Thymus (tissue), 11 donors: Measurements from ENCODE around the gene ENPP4. TPM values are rescaled to one million over a fixed set of nuclear protein-coding genes. Genes with fewer than 3 reads are reported as not detected.

Experiments
- DNase-seq, 9 donors: peaks; one replicate each; pipeline ENCODE4 v3.0.0-alpha.2; 2013; ENCODE audit warnings: low spot score in 9 of 9, low read depth in 6 of 9, missing footprints in 1 of 9
- H3K27ac ChIP-seq, 2 donors: one replicate each; pipeline ENCODE4 v1.5.1; 2013; ENCODE audit warnings: control low read depth in 1 of 2, low read depth in 1 of 2, low read length in 1 of 2, mild to moderate bottlenecking in 1 of 2, moderate library complexity in 1 of 2
- H3K27me3 ChIP-seq, 2 donors: one replicate each; pipeline ENCODE4 v1.5.1; 2013; ENCODE audit warnings: low read length in 1 of 2; ENCODE audit not compliant: control insufficient read depth in 2 of 2, insufficient read depth in 1 of 2
- H3K36me3 ChIP-seq, 2 donors: one replicate each; pipeline ENCODE4 v1.5.1; 2013; ENCODE audit warnings: low read length in 1 of 2, mild to moderate bottlenecking in 1 of 2, moderate library complexity in 1 of 2; ENCODE audit not compliant: control insufficient read depth in 2 of 2, insufficient read depth in 2 of 2
- H3K4me1 ChIP-seq, 2 donors: one replicate each; pipeline ENCODE4 v1.5.1; 2013; ENCODE audit warnings: low read length in 2 of 2; ENCODE audit not compliant: control insufficient read depth in 2 of 2, insufficient read depth in 2 of 2
- H3K4me3 ChIP-seq, 2 donors: one replicate each; pipeline ENCODE4 v1.5.1; 2013; ENCODE audit warnings: low read length in 2 of 2, control low read depth in 1 of 2, mild to moderate bottlenecking in 1 of 2
- H3K9me3 ChIP-seq, 2 donors: one replicate each; pipeline ENCODE4 v1.5.1; 2013; ENCODE audit warnings: low read length in 1 of 2, mild to moderate bottlenecking in 1 of 2; ENCODE audit not compliant: control insufficient read depth in 2 of 2, insufficient read depth in 1 of 2
- WGBS: extraction: QIAGEN DNeasy Blood & Tissue Kit; methylation state at CpG from one replicate; pipeline ENCODE4 v1.1.7; 2013; 5-methylcytosine and 5-hydroxymethylcytosine counted together
- polyA plus RNA-seq: library from polyadenylated mRNA; stranded (reverse); fragments of 200-250 nt; gene quantifications from one replicate; pipeline ENCODE4 v1.2.3, GENCODE V29; 2013
- total RNA-seq: library from RNA; stranded (reverse); fragments of 120-200 nt; gene quantifications from one replicate; pipeline ENCODE4 v1.2.4, GENCODE V29; 2013
- donor health status: healthy.

ENPP4 gene
- total and polyA plus RNA-seq, 2 donors: 13.6 to 18.1 TPM

DNA sequence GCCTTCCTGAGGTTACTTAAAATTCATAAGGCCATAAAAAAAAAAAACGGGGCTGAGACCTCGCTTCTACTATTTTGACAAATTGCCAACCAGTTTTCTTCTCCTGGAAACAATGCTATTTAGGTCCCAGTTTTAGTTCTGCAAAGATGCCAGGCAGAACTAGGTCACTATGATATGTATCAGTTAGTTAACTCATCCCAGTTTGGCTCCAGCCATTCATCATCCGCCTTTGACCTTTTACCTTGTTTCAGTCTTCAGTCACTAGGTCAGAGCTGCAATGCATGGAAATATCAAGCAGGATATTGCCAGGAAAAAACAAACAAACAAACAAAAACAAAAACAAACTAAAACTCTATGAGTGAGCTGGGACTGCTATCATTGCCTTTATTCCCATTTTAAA lies 29.8 kb upstream of the ENPP4 start:
- no peaks in the 10 kb centered on the region for H3K36me3 ChIP-seq
- H3K4me3 ChIP-seq: no peak overlapping the region
- no peaks in the 10 kb centered on the region for H3K4me1 ChIP-seq
- DNase-seq: no peak
- WGBS: 94% methylated on average over 3 of the region's 3 CpGs
- H3K9me3 ChIP-seq: peaks cover under 1 to 1% of the 10 kb centered on the region in 2 donors
- no peak overlapping the region for H3K27ac ChIP-seq
- H3K27me3 ChIP-seq: no peaks in the 10 kb centered on the region

DNA sequence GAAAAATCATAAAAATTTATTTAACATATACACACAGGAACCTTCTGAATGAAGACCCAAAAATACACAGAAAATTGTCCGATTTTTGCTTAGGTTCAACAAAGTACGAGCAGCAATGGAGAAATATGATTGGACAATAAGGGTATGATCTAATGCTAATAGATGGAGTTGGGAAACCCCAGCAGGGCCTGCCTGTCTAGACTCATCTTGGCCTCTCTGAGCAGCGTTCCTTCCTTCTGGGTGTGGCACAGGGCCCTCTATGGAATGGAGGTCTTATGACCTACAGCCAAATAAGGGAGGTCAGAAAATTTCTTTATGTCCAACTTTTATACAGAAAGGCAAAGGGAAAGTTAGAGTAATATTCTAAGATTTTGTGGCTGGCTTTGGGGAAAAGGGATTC lies 27.7 kb upstream of the ENPP4 start:
- no peak overlapping the region for H3K27ac ChIP-seq
- H3K27me3 ChIP-seq: no peaks in the 10 kb centered on the region
- H3K4me3 ChIP-seq: no peak overlapping the region
- 96% methylated on average over 3 of the region's 3 CpGs for WGBS
- H3K36me3 ChIP-seq: no peaks in the 10 kb centered on the region
- H3K9me3 ChIP-seq: peaks cover 0 to under 1% of the 10 kb centered on the region in 2 donors
- no peak for DNase-seq
- no peaks in the 10 kb centered on the region for H3K4me1 ChIP-seq

- Histone ChIP-seq H3K27me3 (no peaks in the 10 kb centered on the region), H3K9me3 (peaks cover 0 to 3% of the 10 kb centered on the region in 2 donors), H3K4me3 (no peak overlapping the region), H3K27ac (peak overlapping the region in 1 of 2 donors; percentile 50), H3K4me1 (no peaks in the 10 kb centered on the region), H3K36me3 (no peaks in the 10 kb centered on the region)
- peak in 1 of 9 donors; percentile 30 for DNase-seq
These were observed 26.2 kb upstream of the ENPP4 start for GRCh38 chr6:46103441-46104115.

GRCh38 chr6:46104209-46104608 lies 25.6 kb upstream of the ENPP4 start:
- peak in 1 of 9 donors; percentile 17 for DNase-seq
- H3K27me3 ChIP-seq: no peaks in the 10 kb centered on the region
- WGBS: 76% methylated on average over 3 of the region's 3 CpGs

DNA sequence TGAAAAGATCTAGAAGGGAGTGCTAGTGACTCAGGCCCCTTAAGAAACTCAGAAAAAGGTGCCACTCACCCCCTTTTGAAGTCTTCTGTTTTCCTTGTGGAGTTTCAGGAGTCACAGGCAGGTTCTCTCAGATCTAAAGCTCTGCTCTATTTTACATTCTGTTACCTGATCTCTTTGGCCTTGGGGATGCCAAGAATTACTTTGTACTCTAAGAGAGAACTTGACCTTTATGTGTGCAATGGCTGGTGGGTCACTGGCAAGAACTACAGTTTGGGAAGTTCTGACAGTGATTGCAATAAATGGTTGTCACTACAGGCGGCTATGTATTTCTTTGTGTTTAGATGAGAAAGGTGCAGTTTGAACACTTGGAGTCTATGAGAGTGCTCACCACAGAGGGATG lies 24.2 kb upstream of the ENPP4 start:
- Histone ChIP-seq H3K27ac (no peak overlapping the region), H3K9me3 (peaks cover 0 to 3% of the 10 kb centered on the region in 2 donors), H3K4me3 (no peak overlapping the region), H3K36me3 (no peaks in the 10 kb centered on the region), H3K4me1 (no peaks in the 10 kb centered on the region), H3K27me3 (no peaks in the 10 kb centered on the region)
- 94% methylated on average over 1 of the region's 1 CpG for WGBS
- peak in 1 of 9 donors; percentile 14 for DNase-seq

More at GRCh38 chr6:46104209-46104608, 25.6 kb upstream of the ENPP4 start:
- Histone ChIP-seq H3K27ac (peak overlapping the region in 1 of 2 donors; percentile 50), H3K4me1 (no peaks in the 10 kb centered on the region), H3K4me3 (no peak overlapping the region), H3K9me3 (peaks cover 0 to 3% of the 10 kb centered on the region in 2 donors), H3K36me3 (no peaks in the 10 kb centered on the region)

DNA sequence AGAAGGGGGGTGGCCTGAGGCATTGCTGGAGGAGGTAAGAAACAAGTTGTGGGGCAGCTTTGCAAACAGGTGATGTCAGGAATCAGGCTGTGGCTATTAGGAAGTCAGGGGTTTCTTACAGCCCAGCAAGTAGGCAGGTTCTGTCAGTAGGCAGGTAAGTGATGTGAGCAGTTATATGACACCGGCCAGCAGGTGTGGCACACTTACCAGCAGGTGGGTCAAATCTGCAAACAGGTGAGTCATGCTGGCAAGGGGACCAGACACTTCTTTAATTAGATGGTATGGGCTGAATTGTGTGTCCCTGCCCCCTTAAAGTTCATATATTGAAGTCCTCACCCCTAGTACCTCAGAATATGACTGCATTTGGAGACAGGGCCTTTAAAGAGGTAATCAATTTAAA lies 16.4 kb upstream of the ENPP4 start:
- Histone ChIP-seq H3K4me1 (no peaks in the 10 kb centered on the region), H3K36me3 (no peaks in the 10 kb centered on the region), H3K9me3 (no peaks in the 10 kb centered on the region), H3K4me3 (no peak overlapping the region), H3K27me3 (no peaks in the 10 kb centered on the region), H3K27ac (no peak overlapping the region)
- DNase-seq: no peak
- 96% methylated on average over 1 of the region's 1 CpG for WGBS

DNA sequence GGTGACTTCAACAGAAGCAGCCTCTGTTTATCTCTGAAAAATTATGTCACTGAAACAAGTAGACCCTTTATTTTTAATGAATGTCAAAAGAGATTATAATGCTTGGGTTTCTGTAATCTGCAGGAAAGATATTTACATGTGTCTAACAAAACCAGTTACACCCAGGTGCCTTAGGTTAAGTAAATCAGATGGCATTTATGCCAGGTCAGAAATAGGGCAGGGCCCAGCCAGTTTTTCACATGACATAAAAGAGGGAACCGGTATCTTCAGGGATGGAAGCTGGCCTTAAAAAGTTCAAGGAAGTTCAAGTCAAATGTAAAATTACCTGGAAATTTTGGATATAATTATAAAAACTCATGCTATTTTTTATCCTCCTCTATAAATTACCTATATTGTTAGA lies 14.2 kb upstream of the ENPP4 start:
- Histone ChIP-seq H3K4me3 (no peak overlapping the region), H3K27ac (no peak overlapping the region), H3K27me3 (no peaks in the 10 kb centered on the region), H3K4me1 (no peaks in the 10 kb centered on the region), H3K9me3 (peaks cover 0 to 6% of the 10 kb centered on the region in 2 donors), H3K36me3 (no peaks in the 10 kb centered on the region)
- WGBS: 100% methylated on average over 1 of the region's 1 CpG
- DNase-seq: no peak

- no peak for DNase-seq
- H3K4me3 ChIP-seq: no peak overlapping the region
- H3K36me3 ChIP-seq: no peaks in the 10 kb centered on the region
- H3K27ac ChIP-seq: no peak overlapping the region
- no peaks in the 10 kb centered on the region for H3K27me3 ChIP-seq
- 97% methylated on average over 2 of the region's 2 CpGs for WGBS
- H3K4me1 ChIP-seq: no peaks in the 10 kb centered on the region
- H3K9me3 ChIP-seq: peaks cover 0 to 6% of the 10 kb centered on the region in 2 donors
These were observed 13.5 kb upstream of the ENPP4 start for GRCh38 chr6:46116289-46116688.

DNA sequence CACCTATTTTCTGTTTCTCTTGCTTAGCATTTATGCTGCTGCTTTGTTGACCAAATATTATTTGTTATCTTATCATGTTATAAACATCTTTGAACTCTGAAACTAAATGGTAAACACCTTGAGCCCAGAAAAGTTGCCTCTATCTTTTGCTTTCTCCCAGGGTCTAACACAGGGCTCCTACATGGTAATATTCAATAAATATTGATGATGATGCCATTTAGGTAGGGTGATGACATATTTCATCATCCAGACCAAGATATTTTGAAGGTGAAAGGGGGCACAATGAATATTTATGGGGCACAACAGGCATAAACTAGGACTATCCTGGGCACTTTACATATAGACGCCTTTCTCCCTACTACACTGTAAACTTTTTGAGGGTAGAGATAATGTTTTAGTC lies 11.6 kb upstream of the ENPP4 start:
- Histone ChIP-seq H3K27ac (no peak overlapping the region), H3K27me3 (no peaks in the 10 kb centered on the region), H3K36me3 (no peaks in the 10 kb centered on the region), H3K4me1 (no peaks in the 10 kb centered on the region), H3K4me3 (no peak overlapping the region), H3K9me3 (peaks cover 0 to 6% of the 10 kb centered on the region in 2 donors)
- no peak for DNase-seq
- WGBS: 97% methylated on average over 1 of the region's 1 CpG
